Measurements from ENCODE around the gene ZRANB1.

GRCh38 chr10:125012851-125013528 is 71.1 kb downstream of the ZRANB1 start:
- TF ChIP-seq CTCF (IDR thresholded peaks at IDR 0.05) (no peak), ZFX (IDR thresholded peaks at IDR 0.05; ENCODE audit: borderline replicate concordance) (no peak)

Data from 22Rv1 (cell line).